ENCODE results near the gene TP53RK.
A peak's percentile ranks its signal among the peaks of the same experiment; 100 is the strongest.

Gene TP53RK

GRCh38 chr20:46689082-46689753, at the start of gene TP53RK:
TSS of gene TP53RK (minus strand) at chr20:46689444. CDS start at chr20:46689414, 30 bp downstream.
- in situ Hi-C loops (cut with HindIII; ENCODE audit: low sequenced_read_pairs) = no loop called here
- DNase-seq (ENCODE audit: low read depth, low spot score) = peak; percentile 100
- TF ChIP-seq CTCF (IDR thresholded peaks at IDR 0.05; ENCODE audit: low read depth, low read length) = no peak
- H3K4me3 ChIP-seq (ENCODE audit: low read depth, low read length) = peak within 1 kb of the TSS; percentile 94

DNA sequence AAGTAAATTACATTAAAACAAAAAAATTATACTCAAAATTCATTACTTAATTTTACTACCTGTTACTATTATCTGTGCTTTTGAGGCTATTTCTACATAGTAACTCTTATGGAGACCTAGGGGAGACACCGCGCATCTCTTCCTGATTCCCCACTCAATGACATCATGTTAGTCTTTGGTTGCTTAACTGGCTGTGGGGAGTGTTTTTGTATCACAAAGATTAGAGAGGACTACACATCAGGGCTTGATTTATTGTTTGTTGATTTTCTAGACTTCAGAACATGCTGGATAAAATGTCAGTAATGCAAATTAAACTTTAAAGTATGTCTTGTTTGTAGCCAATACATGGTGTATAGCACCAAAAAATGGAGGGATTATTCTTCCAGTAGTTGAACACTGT, 46.2 kb upstream of the TP53RK start:
- in situ Hi-C loops (cut with HindIII; ENCODE audit: low sequenced_read_pairs) = no loop called here
- DNase-seq (ENCODE audit: low read depth, low spot score) = no peak
- no peak for TF ChIP-seq CTCF (IDR thresholded peaks at IDR 0.05; ENCODE audit: low read depth, low read length)
- no peak overlapping the region for H3K4me3 ChIP-seq (ENCODE audit: low read depth, low read length)

- H3K4me3 ChIP-seq (ENCODE audit: low read depth, low read length) = no peak overlapping the region
- in situ Hi-C loops (cut with HindIII; ENCODE audit: low sequenced_read_pairs) = no loop called here
- DNase-seq (ENCODE audit: low read depth, low spot score) = no peak
- TF ChIP-seq CTCF (IDR thresholded peaks at IDR 0.05; ENCODE audit: low read depth, low read length) = no peak
Observed at GRCh38 chr20:46731770-46732169, 42.5 kb upstream of the TP53RK start.

DNA sequence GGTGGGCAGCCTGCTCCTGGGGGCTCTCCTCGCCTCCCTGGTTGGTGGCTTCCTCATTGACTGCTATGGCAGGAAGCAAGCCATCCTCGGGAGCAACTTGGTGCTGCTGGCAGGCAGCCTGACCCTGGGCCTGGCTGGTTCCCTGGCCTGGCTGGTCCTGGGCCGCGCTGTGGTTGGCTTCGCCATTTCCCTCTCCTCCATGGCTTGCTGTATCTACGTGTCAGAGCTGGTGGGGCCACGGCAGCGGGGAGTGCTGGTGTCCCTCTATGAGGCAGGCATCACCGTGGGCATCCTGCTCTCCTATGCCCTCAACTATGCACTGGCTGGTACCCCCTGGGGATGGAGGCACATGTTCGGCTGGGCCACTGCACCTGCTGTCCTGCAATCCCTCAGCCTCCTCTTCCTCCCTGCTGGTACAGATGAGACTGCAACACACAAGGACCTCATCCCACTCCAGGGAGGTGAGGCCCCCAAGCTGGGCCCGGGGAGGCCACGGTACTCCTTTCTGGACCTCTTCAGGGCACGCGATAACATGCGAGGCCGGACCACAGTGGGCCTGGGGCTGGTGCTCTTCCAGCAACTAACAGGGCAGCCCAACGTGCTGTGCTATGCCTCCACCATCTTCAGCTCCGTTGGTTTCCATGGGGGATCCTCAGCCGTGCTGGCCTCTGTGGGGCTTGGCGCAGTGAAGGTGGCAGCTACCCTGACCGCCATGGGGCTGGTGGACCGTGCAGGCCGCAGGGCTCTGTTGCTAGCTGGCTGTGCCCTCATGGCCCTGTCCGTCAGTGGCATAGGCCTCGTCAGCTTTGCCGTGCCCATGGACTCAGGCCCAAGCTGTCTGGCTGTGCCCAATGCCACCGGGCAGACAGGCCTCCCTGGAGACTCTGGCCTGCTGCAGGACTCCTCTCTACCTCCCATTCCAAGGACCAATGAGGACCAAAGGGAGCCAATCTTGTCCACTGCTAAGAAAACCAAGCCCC, 36.2 kb upstream of the TP53RK start:
- TF ChIP-seq CTCF (IDR thresholded peaks at IDR 0.05; ENCODE audit: low read depth, low read length) = no peak
- in situ Hi-C loops (cut with HindIII; ENCODE audit: low sequenced_read_pairs) = no loop called here
- no peak overlapping the region for H3K4me3 ChIP-seq (ENCODE audit: low read depth, low read length)
- DNase-seq (ENCODE audit: low read depth, low spot score) = no peak

GRCh38 chr20:46724343-46724959, 35.2 kb upstream of the TP53RK start:
- in situ Hi-C loops (cut with HindIII; ENCODE audit: low sequenced_read_pairs) = no loop called here
- no peak overlapping the region for H3K4me3 ChIP-seq (ENCODE audit: low read depth, low read length)
- no peak for TF ChIP-seq CTCF (IDR thresholded peaks at IDR 0.05; ENCODE audit: low read depth, low read length)
- DNase-seq (ENCODE audit: low read depth, low spot score) = no peak

DNA sequence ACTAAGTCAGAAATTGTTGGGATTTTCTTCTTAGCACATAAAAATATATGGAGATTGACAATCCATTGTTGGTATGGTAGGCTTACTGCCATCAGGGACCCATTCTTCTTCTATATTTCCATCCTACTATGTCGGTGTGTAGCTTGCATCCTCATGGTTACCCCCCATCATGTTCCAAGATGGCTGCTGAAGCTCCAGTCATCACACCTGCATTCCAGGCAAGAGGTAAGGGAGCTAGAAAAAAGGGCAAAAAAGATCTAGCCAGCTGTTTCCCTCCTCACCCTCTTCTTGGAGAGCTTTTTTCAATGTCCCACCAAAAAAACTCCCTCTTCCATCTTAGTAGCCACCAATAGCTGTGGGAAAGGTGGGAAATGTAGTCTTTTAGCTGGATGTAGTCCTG, 33.8 kb upstream of the TP53RK start:
- in situ Hi-C loops (cut with HindIII; ENCODE audit: low sequenced_read_pairs) = no loop called here
- DNase-seq (ENCODE audit: low read depth, low spot score) = no peak
- TF ChIP-seq CTCF (IDR thresholded peaks at IDR 0.05; ENCODE audit: low read depth, low read length) = no peak
- no peak overlapping the region for H3K4me3 ChIP-seq (ENCODE audit: low read depth, low read length)
